Coronary artery (tissue), 2 donors: Measurements from ENCODE around the gene REPIN1.

ENCODE experiments used
- DNase-seq: peaks from one replicate; pipeline ENCODE4 v3.0.0-alpha.2; 2017; ENCODE audit warnings: low spot score
- H3K27ac ChIP-seq, 2 donors: fragments of 200-600 bp; sonication (generic); one replicate each; pipeline ENCODE4 v1.5.1; 2016 to 2019
- H3K4me3 ChIP-seq: fragments of 200-600 bp; sonication (generic); 2 replicates; pipeline ENCODE4 v1.5.1; 2016; ENCODE audit warnings: mild to moderate bottlenecking, moderate library complexity
- TF ChIP-seq, protein P1 (sequence below): fragments of 200-600 bp; sonication (generic); IDR thresholded peaks from one replicate; pipeline ENCODE4 v1.5.1; 2019; ENCODE audit warnings: antibody characterized with exemption

Gene REPIN1

DNA sequence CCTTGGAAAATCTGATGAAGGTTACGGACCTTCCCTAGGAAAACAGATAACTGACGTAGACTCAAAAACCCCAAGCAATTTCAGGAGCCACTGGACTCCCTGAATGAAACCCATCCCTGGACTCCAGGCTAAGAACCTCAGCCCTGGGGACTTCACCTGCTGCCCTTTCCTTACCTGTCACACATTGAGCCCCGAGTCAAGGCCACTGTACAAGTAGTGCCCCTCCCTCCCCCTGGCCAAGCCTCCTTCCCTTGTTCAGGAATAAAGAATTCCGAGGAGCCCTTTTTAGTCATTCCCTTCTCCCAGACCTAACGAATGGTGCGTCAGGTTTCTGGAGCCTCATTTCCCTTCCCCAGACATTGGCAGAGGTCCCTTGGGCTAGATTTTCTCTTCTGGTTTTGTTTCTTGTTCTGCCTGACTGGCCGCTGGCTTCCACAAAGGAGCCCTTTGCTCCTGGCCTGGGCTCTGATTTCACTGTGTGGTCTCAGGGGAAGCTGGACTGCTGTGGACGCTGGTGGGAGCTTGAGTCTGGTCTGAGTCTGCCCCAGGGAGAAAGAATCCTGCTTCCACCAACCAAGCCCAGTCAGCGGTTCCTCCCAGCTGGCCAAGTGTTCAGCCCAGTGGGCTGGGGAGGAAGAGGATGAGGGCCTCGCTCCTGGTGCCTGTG lies 42.2 kb downstream of the REPIN1 start:
- Histone ChIP-seq H3K27ac (no peak overlapping the region), H3K4me3 (no peak overlapping the region)
- TF ChIP-seq, protein P1, sequence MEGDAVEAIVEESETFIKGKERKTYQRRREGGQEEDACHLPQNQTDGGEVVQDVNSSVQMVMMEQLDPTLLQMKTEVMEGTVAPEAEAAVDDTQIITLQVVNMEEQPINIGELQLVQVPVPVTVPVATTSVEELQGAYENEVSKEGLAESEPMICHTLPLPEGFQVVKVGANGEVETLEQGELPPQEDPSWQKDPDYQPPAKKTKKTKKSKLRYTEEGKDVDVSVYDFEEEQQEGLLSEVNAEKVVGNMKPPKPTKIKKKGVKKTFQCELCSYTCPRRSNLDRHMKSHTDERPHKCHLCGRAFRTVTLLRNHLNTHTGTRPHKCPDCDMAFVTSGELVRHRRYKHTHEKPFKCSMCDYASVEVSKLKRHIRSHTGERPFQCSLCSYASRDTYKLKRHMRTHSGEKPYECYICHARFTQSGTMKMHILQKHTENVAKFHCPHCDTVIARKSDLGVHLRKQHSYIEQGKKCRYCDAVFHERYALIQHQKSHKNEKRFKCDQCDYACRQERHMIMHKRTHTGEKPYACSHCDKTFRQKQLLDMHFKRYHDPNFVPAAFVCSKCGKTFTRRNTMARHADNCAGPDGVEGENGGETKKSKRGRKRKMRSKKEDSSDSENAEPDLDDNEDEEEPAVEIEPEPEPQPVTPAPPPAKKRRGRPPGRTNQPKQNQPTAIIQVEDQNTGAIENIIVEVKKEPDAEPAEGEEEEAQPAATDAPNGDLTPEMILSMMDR: no peak
- DNase-seq: no peak

DNA sequence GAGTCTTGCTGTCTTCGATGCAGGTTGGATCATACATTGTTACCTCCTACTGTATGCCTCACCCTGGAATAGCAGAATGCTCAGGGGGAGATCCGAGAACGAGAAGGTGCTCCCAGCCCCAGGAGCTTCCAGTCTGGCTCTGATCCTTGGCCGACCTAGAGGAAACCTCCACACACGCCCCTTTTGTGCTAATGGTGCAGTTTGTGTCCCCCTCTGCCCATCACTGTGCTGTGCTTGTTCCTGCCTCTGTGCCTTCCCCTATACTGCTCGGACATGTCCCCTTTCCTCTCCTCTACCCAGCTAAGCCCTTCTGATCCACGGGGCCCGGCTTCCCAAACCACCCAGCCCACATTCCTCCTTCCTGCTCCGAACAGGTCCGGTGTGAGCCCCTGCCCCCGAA lies 43.0 kb downstream of the REPIN1 start:
- DNase-seq: no peak
- Histone ChIP-seq H3K27ac (no peak overlapping the region), H3K4me3 (no peak overlapping the region)
- TF ChIP-seq, protein P1: no peak

DNA sequence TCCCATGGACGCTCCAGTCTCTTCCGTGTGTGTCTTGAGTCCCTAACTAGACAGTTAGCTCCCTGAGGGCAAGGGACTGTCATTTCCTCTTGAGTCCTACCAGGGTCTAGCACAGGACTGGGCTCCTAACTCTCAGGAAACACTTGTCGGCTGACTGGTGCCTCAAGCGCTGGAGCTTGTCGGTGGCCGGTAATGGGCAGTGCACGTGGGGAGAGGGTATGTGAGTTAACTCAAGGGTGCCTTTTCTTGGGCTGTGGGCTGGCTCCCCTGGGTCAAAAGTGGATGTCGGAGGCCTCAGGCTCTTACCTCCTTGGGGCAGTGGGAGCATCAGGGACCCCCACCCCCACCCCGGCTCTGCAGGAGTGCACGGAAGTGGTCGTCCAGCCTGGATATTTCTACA lies 43.4 kb downstream of the REPIN1 start:
- no peak overlapping the region for H3K4me3 ChIP-seq
- DNase-seq: no peak
- TF ChIP-seq, protein P1: no peak
- no peak overlapping the region for H3K27ac ChIP-seq

DNA sequence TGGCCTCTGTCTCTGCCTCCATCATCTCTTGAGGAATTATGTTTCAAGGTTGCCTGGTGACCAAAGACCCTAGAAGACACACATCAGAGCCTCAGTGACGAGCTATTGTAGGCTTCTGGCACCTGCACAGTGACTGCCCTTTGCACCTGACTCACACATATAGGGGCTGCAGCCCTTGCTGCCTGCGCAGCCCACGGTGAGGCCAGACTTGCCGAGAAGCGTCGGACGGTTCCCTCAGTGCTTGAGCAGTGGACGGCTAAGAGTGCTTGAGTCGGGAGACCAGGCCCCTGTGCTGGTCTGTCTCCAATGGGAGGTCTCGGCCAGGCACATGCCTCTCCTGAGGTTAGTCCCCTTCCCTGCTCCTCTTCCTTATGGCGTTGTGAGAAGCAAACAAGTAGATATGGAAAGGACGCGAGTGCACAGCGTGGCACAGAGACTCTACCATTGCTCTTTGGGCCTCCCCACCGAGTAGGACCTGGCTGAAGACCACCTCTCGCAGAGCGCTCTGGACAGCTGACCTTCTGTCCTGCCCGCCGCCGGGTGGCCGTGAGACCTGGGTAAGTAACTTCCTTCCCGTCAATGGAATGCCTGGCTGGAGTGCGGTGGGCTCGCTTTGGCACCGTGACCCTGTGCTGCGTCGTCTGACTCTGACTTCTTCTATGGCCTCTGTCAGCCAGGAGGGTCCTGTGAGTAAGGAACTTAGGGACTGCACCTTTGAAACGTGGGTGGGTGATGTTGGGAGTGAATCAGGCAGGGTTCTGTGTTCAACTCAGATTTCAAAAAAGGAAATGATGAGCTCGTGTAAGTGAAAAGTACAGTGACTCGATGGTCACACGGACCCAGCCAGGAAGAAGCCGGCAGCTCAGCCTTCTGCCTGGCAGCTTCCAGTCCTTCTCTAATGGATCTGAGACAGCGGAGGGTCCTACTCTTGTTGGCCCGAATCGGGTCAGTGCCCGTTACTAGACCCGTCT lies 44.2 kb downstream of the REPIN1 start:
- DNase-seq: no peak
- H3K4me3 ChIP-seq: no peak overlapping the region
- no peak overlapping the region for H3K27ac ChIP-seq
- TF ChIP-seq, protein P1: no peak

DNA sequence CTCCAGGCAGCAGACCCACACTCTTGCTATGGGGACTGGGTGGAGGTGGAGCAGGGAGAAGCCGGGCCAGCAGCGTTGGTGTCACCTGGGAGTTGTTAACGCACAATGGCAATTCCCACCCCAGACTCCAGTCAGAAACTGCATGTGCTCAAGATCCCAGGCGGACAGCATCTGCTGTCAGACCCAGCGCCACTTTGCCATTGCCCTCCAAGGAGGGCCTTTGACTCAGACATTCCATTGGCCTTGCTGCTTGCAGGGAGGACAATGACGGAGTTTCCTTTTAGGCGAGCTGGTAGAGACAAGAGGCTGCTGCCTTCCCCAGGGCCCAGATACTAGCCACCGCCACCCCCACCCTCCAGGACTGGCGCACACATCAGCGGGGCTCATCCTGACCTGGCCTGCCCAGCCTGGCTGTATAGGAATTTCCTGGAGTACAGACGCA lies 45.0 kb downstream of the REPIN1 start:
- Histone ChIP-seq H3K27ac (no peak overlapping the region), H3K4me3 (no peak overlapping the region)
- no peak for DNase-seq
- TF ChIP-seq, protein P1: no peak

DNA sequence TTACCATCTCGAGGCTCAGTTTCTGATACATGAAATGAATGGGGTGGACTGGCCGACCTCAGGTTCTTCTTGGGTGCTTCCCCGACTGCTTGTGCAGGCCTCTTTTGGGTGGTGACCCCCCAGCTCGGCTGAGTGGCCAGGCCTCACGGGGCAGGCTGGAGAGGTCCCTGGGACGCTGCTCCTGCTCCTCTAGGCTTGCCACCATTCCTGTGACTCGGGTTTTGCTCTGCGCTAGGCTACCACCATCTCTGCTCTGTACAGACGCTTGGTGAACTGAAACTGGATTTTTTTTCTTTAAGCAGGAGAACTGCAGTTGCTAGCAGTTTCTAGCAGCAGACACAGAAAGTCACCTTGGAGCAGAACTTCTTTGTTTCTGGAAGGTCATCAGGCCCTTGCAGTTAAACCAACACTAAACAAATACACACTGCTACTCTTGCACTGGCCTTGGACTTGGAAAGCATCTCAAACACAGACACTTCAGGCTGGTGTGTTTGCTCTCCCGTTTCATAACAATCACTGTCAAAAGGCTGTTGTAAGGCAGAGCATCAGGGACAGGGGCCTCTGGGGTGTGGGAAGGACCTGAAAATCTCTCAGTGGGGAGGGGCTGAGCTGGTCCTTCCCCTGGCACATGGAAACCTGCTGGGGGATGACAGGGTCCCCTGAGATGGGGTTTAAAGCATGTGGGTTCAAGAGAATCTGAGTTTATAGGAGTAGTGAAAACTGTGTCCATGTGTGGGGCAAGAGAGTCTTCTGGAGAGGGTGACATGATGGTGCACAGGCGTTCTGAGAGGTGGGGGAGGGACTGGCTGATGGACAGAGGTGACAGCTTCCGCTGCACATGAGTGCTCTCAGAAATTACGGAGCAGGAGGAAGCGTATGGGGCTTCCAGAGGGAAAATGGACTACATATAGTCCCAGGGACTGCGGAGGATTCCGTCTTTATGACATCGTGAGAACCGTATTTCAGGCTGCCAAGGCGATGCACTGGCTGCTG lies 46.8 kb downstream of the REPIN1 start:
- no peak overlapping the region for H3K27ac ChIP-seq
- DNase-seq: no peak

More for the DNA sequence above, 46.8 kb downstream of the REPIN1 start:
- H3K4me3 ChIP-seq: no peak overlapping the region
- TF ChIP-seq, protein P1: no peak
